Measurements from ENCODE around the gene AGAP1.
"Not testable (repeated sequence)": the region's sequence is repeated elsewhere in the genome, so short reads cannot be mapped to it uniquely, and the experiment has no call there.

Gene AGAP1

DNA sequence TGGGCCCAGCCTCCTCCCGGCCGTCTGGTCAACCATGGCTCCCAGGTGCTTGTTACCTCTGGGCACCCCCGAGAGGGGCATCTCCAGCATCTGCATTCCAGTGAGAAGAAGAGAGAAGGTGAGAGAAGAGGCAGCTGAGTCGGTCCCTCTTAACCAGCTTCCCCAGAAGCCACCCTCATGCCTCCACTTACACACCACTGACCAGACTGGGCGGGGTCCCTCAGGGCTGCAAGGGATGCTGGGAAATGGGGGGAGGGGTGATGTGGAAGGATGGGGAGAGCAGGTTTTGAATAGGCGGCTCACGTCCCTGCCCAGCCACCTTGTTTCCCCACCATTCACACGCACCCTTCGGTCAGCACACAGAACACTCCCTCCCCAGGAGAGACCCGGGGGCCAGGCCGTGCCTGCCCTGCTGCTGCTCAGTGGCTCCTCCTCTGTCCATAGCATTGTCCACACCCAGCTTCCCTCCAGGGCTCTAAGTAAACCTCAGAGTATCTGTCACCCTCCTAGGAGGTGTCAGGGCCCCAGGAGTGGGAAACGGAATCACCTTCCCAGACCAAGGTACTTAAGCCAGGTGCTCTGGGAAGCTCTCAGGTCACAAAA, 639.7 kb downstream of the AGAP1 start:
- H3K4me3 ChIP-seq (ENCODE audit: low read length): no peak overlapping the region
- TF ChIP-seq, protein P1, sequence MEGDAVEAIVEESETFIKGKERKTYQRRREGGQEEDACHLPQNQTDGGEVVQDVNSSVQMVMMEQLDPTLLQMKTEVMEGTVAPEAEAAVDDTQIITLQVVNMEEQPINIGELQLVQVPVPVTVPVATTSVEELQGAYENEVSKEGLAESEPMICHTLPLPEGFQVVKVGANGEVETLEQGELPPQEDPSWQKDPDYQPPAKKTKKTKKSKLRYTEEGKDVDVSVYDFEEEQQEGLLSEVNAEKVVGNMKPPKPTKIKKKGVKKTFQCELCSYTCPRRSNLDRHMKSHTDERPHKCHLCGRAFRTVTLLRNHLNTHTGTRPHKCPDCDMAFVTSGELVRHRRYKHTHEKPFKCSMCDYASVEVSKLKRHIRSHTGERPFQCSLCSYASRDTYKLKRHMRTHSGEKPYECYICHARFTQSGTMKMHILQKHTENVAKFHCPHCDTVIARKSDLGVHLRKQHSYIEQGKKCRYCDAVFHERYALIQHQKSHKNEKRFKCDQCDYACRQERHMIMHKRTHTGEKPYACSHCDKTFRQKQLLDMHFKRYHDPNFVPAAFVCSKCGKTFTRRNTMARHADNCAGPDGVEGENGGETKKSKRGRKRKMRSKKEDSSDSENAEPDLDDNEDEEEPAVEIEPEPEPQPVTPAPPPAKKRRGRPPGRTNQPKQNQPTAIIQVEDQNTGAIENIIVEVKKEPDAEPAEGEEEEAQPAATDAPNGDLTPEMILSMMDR (IDR thresholded peaks at IDR 0.05; ENCODE audit: insufficient read depth, low read depth, low read length, missing control alignments): no peak
- no peak for DNase-seq (ENCODE audit: low read depth)

DNA sequence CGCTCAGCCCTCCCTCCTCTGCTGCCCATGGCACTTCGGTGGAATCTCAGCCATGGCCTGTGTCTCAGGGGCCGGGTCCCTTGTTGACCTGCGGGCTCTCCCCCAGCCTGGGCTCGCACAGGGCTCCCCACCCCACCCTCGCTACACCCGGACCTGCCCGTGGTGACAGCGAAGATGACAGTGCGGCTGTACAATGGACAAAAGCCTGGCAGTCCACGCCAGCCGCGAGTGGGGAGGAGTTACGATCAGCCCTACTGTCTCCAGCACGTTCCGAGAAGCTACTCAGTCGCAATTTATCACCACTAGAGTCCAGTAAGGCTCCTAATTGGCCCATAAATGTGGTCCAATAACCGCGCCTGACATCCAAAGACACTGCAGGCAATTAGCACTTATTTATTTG, 642.7 kb downstream of the AGAP1 start:
- TF ChIP-seq, protein P1 (IDR thresholded peaks at IDR 0.05; ENCODE audit: insufficient read depth, low read depth, low read length, missing control alignments): no peak
- no peak for DNase-seq (ENCODE audit: low read depth)
- no peak overlapping the region for H3K4me3 ChIP-seq (ENCODE audit: low read length)

DNA sequence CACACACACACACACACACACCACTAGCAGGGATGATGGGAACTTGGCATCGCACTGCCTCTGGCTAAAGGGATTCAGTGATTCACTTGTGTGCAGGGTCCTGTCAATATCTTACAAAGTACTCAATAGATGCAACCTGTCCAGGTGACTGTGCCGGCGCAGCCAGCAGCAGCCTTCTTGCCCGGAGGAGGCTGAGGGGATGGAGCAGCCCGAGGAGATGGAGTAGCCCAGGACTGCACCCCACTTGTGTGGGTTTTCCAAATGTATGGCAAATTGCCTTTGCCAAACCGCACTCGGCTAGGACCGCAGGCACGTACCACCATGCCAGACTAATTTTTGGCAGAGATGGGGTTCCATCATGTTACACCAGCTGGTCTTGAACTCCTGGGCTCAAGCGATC, 643.2 kb downstream of the AGAP1 start:
- H3K4me3 ChIP-seq (ENCODE audit: low read length): no peak overlapping the region
- DNase-seq (ENCODE audit: low read depth): no peak
- TF ChIP-seq, protein P1 (IDR thresholded peaks at IDR 0.05; ENCODE audit: insufficient read depth, low read depth, low read length, missing control alignments): no peak

DNA sequence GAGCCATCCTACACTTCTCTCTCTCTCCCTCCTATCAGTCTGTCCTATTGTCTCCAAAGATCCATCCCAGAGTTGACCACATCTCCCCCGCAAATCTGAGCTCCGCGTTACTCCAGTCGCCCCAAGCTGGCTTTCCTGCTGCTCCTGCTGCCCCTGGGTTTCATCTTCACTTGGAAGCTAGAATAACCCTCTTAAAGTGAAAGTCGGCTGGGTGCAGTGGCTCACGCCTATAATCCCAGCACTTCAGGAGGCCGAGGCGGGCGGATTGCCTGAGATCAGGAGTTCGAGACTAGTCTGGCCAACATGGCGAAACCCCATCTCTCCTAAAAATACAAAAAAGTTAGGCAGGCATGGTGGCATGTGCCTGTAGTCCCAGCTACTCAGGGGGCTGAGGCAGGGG, 647.8 kb downstream of the AGAP1 start:
- not testable (repeated sequence) for DNase-seq (ENCODE audit: low read depth); H3K4me3 ChIP-seq (ENCODE audit: low read length)

DNA sequence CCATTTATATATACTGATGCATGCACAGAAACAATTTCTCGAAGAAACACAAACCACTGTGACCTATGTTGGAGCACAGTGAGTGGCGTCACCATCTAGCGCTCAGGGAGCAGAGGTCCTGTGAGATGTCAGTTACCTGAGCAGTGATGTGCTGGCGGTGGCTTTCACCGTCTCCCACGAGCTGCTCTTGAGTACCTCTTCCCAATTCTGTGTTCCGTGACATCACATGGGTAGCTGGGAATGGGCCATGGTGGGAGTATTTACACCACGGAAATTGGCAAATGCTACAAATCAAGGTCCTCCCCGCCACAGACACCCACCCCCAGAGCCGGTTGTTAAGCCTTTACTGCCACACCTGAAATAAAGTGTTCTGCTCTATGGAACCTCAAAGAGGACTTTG, 650.0 kb downstream of the AGAP1 start:
- no peak for DNase-seq (ENCODE audit: low read depth)
- TF ChIP-seq, protein P1 (IDR thresholded peaks at IDR 0.05; ENCODE audit: insufficient read depth, low read depth, low read length, missing control alignments): no peak
- H3K4me3 ChIP-seq (ENCODE audit: low read length): no peak overlapping the region

DNA sequence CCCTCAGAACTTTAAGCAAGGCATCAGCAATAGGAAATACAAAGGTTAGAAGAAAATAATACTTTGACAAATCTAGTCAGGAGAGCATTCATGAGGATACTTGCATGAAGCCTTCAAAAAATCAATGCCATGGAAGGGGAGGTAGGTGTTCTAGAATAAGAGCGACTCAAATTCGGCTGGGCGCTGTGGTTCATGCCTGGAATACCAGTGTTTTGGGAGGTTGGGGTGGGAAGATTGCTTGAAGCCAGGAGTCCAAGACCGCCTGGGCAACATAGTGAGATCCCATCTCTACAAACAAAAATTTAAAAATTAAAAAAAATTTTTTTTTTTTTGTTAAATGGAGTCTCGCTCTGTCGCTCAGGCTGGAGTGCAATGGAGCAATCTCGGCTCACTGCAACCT, 652.6 kb downstream of the AGAP1 start:
- TF ChIP-seq, protein P1 (IDR thresholded peaks at IDR 0.05; ENCODE audit: insufficient read depth, low read depth, low read length, missing control alignments): no peak
- DNase-seq (ENCODE audit: low read depth): no peak
- no peak overlapping the region for H3K4me3 ChIP-seq (ENCODE audit: low read length)

DNA sequence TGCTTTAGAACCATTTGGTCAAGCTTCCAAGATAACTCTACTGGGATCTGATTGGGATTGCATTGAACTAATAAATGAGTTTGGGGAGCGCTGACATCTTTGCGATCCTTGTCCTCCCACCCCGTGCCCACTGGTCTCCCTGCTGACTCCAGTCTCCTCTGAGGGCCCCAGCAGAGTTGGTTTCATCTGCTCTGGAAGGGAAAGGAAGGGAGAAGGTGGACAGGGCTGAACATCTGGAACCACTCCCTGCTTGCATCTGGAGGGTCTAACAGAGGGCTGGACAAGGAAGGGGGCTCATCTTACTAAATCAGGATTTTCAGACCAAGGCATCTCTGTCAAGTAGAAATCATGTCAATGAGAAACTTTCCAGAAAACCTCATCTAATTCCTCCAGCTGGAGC, 661.6 kb downstream of the AGAP1 start:
- TF ChIP-seq, protein P1 (IDR thresholded peaks at IDR 0.05; ENCODE audit: insufficient read depth, low read depth, low read length, missing control alignments): no peak
- DNase-seq (ENCODE audit: low read depth): no peak
- no peak overlapping the region for H3K4me3 ChIP-seq (ENCODE audit: low read length)

Measured in epithelial cell of esophagus (primary cell).